Hematopoietic multipotent progenitor cell treated with erythropoietin and hydrocortisone succinate and interleukin-3 and kit ligand, for 4 days (in vitro differentiated cells): ENCODE results near the gene SRD5A1.

Experiments used
- DNase-seq: peaks from one replicate; pipeline ENCODE4 v3.0.0-alpha.2; 2015

SRD5A1 gene

DNA sequence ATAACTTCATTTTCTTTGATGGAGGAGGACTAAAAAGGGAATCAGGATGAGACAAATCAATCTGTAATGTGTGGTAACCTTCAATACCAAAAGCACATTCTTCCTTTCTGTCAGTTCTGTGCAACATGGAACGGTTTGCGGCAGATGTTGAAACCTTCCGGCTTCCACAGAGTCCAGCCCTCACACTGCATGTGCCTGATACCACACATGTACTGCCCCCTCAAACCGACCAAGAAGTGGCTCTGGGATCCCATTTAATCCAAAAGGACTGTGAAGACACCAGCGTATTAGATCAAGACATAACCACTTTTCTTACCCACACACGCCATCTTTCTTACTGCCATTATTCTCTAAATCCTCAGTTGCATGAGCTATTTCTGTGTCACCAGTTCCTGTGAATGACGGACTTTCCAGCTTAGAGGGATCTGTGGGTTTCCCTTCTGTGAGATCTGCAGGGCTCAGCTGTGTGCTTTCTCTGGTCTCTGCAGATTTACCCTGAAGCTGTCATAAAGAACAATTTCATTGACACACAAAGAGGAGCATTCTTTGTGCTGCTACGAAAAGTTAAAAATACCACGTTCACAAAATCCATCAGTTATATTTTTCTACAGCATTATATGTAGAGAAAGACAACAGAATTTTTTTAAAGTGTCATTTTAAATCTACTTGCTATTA lies 26.2 kb upstream of the SRD5A1 start:
- DNase-seq, result no peak

DNA sequence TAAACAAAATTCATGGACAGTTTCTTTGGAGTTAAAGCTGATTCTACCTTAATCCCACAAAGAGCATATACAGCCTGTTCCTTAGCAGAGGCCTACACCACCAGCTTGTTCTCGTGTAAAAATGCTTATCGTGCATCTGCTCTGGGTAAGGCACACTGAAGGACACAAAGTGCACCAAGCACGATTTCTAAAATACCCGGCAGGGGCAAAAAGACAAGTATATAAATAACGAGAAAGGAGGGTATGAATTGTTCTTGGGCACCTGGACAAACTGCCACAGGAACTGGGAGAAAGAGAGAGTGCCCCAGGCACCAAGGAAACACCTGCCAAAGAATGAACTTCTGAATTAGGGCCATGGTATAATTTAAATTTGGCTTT lies 25.7 kb upstream of the SRD5A1 start:
- no peak for DNase-seq

DNA sequence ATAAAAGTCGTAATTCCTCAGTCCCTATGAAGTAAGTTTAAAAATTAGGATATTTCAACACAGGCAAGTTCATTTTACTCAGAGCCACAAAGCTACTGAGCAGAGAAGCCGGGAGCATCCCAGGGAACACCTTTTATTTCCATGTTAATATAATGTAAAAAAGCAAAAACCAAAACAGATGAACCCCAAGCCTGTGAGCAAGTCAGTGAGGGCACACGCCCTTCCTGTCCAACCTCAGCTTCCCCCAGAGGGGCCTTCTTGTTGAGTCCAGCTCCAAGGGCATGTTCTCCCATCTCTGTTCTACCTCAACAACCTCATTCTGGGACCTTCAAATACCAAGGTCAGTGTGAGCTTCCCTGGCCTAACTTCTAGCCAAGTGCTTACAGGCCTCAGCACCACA lies 25.2 kb upstream of the SRD5A1 start:
- DNase-seq, result no peak

DNA sequence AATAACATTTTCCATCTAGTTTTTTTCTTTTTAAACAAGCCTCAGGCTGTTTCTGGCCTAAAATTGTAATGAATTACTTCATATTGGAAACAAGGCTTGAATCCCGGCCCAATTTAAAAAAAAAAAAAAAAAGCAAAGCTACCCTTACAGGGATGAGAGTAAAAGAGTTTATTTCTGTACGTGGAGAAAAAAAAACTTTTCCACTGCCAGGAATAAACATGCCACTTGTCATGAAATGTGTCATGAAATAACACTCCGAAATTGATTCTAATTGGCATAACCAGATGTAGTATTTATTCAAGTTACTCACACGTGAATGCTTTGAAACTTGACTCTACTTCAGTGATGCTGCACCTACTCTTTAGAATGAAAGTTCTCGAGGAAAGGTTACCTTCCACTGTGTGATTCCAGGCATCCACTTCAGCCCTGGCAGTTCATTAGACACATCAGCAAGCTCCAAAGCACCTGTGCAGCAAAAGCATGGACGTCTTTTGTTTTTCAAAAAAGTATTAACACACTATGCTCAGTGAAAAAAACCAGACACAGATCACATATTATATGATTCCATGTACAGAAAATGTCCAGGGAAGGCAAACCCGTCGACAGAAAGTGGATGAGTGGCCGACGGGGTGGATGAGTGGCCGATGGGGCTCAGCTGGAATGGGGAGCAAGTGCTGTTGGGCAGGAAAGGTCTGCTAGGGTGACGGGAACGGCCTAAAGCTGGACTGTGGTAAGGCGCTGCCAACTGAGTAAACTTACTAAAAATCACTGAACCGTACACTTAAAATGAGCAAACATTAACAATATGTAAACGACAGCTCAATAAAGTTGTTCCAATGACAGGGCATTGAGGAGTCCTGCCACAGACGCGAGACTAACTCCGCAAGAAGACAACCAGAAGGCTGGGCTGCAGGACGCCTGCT lies 21.6 kb upstream of the SRD5A1 start:
- DNase-seq, result no peak

DNA sequence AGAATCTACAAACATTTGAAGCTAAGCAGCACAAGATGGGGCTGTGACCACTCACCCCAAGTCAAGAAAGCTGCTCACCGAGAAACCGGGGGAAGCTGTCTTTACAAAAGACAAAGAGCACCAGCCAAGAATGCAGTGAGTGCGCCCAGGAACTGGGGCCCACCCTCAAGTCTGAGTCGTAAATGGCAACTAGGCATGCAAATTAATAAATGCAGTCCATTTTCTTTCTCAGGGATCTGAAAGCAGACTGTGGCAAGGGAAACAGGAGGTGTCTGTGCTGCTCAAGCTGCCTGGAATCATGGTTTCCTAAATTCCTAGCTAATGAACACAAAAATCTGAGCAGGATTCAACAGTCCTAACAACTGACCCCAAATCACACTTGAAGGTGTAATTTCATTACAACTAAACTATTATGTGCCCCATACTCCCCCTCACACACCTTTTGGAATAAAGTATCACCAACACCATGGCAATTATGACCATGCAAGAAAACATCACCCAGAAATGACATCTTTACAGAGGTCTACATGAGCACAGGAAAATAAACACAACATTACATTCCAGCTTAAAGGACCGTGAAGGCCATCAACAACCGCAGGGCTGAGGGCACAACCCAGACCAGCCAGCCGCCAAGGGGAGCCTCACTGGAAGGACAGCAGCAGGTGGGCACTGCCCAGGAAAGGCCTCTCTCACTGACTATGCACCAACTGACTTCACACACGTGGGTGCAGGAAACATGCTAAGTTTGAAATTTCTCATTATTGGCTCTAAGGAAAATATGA lies 18.0 kb upstream of the SRD5A1 start:
- no peak for DNase-seq

DNA sequence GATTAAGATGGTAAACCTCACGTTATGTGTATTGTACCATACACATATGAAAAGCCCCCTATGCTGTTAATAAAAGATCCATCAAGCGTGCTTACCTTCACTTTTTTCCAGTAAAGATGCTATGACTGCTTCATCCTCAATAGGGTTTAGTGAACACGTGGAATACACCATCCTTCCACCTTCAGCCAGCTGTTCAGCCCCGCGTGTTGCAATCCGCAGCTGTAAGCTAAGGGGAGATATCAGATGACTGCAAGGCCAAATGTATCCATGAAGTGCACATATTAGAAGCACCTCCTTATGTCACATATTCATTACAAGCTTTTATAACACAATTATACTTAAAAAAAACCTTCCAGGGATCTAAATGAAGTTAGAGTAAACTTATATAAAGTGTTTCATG lies 16.6 kb upstream of the SRD5A1 start:
- DNase-seq, result no peak

DNA sequence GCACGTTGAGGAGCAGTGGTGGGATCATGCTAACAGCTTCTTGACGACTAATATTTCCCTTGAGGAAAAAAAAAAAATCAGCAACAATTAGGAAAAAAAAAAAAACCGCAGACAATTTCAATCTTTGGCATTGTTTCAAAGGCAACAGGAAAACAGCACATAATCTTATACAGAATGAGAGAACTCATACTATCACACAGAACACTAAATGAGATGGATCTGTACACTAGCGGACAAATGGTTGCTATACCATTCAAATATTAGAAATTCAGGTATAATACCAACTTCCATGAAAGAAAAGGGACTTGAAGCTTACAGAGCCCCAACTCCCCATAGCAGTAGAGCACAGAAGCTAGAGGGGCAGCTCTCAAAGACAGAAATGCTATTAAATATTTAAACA lies 10.0 kb upstream of the SRD5A1 start:
- DNase-seq, result no peak

DNA sequence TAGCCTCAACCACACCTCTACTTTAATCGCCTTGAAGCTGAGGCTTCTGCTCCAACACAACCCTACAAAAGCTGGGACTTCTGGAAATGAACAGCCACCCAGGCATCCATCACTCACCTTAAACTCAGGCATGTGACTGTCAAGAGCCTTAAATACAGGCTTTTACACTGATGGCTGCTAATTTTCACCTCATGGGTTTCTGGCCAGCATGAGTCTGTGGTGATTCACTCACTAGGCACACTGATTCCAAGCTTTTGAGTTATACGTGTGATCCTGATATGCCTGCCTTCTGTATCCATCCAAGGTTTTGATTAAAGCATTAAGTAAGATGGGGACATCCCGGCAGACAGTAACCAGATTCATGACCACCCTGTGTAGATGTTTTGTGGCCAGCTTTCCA lies 9.3 kb upstream of the SRD5A1 start:
- no peak for DNase-seq

DNA sequence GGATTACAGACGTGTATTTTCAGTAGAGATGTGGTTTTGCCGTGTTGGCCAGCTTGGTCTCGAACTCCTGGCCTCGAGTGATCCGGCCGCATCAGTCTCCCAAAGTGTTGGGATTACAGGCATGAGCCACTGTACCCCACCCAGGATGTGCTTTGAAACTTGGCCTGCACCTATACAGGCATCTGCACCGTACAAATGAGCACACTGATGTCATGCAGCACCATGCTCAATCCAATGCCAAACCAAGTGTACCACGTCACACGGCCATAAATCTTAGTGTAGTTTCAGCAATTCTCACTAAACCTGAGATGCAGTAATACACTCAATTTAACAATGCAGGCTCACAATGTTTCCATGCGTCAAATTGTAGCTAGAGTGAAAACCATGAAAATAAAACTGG lies 6.7 kb upstream of the SRD5A1 start:
- DNase-seq, result no peak

DNA sequence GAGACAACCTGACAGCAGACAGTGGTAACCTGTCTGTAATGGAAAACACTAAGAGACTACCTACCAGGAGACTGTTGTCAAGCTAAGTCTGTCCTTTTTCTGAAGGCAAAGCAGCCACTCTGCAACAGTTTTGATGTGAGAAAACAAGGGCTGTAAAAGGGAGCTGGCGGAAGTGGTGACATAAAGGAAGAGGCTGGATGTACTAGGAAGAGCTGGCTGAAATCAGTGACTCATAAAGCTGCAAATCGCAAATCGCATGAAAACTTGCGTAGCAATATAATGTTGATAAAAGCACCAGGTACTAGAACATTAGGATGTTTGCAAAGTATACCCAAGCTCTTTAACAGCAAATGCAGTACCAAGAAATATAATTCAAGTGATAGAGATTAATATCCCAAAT lies 1.8 kb upstream of the SRD5A1 start:
- DNase-seq, result no peak

DNA sequence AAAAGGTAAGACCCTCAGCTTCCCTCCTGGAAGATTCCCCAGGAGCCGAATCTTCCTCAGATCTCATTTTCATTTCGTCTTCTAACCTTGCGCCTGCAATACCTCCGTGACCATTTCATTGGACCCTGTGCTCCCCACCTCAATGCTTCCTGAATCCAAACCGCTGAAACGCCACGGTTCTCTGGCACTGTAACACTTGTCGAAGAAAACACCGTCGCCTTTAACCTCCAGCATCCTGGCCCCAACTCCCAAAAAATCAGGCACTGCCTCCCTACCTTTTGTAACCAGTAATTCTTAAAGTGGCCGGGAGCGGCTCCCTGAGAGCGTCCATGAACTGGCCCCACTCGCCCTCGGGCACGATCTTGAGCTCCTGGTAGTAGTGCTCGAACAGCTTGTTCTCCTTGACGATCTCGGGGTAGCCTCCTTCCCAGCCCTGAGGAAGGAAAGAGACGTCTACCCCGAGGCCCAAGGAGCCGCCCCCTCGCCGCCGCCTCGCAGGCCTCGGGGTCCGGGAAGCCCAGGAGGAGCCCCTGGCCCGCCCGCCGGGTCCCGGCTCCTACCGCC lies 834 bp upstream of the SRD5A1 start:
- peak; percentile 67 for DNase-seq

DNA sequence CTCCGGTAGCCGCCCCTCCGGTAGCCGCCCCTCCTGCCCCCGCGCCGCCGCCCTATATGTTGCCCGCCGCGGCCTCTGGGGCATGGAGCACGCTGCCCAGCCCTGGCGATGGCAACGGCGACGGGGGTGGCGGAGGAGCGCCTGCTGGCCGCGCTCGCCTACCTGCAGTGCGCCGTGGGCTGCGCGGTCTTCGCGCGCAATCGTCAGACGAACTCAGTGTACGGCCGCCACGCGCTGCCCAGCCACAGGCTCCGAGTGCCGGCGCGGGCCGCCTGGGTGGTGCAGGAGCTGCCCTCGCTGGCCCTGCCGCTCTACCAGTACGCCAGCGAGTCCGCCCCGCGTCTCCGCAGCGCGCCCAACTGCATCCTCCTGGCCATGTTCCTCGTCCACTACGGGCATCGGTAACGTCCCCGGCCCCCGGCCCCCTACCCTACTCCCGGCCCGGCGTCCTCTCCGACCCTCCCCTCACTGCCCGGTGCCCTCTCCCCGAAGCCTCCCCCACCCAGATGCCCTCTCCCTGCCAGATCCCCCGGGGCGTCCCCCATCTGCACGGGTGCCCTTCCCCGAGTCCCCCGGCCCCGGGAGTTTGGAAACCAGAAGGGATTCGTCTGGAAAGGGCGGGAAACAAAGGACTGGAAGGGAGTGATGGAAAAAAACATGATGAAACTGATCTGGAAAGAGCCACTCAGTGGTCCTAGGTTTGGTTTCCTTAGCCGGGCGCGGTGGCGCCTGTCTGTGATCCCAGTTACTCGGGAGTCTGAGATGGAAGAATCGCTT lies 417 bp downstream of the SRD5A1 start:
- DNase-seq, result peak; percentile 32

DNA sequence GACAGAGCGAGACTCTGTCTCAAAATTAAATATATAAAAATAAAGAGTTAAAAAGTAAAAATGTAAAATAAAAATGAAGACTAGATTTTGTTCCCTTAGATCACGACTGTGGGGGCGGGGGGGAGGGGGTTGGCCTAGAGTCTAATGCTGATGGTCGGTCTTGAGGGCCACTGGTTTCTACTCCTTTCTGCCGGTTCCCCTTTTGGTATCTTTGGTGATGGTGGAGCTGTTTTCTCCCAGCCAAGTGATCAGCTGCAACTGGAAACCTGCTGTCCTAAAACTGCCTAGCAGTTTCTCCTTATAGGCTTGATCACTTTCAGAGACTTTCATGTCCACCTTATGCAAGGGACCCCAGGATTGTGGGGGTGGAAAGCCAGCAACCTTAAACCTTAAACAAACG lies 1.1 kb downstream of the SRD5A1 start:
- DNase-seq, result peak; percentile 71

DNA sequence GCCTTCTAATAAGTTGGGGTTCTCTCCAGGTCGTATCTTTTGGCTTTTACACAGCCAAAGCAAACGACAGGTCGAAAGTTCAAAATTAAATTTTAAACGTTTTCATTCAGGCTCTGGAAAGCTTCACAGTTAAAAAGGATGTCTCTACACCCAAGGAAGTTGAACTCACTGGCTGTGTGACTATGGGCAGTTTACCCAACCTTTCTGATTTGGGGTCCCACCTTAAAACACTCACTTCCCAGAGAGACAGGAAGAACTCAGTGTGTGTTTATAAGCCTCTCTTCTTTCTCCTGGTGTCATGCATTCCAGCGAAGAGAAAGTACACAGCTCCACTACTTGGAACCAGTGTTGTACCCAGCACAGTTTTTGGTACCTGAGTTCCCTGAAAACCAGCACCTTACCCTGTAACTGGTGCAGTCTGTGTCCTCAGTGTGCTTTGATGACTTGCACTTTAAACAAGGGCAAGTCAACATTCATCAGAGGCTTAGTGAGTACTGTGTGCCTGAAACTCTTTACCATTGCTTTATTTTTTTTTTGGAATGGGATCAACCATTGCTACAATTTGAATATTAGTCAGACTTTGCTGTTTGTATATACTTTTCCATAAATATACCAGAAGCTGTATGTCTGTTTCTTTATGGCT lies 1.7 kb downstream of the SRD5A1 start:
- no peak for DNase-seq

DNA sequence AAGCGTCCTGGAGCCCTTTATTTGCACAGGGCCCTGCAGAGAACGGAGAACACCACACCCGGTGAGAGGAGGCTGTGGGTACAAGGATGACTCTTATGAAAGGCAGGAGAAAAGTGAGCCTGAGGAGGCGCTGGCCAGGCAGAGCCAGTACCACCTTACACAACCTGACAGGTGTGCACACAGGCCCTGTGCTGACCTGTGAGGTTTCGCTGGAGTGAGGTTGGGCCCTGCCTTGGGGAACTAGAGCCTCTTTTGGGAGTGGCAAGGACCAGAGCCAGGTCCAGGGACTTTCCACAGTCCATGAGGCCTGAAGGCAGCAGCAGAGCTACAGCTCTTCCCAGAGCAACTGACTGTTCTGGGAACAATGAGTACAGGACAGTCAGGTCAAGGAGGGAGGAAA lies 3.1 kb downstream of the SRD5A1 start:
- no peak for DNase-seq

DNA sequence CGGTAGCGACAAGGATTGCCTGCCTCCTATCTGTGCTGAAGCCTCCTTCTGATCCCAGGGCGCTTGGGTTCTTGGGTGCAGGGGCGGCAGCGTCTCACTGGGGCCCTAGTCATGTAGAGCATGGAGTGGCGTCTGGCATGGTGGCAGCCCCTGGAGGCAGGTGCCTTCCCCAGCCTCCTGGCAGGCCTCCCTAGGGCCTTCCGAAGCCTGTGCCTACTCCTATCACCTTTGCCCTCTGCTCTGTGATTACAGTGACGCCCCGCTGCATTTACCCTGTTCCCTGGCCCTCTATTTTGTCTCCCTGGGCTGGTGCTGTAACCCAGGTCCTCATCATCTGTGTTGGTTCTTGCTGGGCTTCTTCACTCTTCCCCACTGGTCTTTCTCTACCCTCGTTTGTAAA lies 3.8 kb downstream of the SRD5A1 start:
- DNase-seq, result no peak

DNA sequence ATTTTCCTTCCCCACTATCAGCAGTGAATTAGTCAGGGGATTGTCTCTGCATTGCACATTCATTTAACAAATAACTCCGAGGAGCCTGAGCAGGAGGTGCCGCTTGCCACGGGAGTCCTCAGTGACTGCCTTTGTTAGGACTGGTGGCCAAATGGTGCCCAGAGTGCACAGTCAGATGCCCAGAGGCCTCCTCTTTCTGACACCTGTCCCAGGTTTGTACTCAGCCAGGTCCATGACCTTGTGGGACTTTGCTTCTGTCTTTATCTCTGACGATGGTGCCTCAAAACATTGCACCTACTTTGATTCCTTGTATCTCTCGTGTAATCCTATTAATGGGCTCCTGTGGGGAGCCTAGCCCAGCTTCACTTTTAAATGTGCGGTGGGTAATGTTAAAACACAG lies 4.3 kb downstream of the SRD5A1 start:
- no peak for DNase-seq

DNA sequence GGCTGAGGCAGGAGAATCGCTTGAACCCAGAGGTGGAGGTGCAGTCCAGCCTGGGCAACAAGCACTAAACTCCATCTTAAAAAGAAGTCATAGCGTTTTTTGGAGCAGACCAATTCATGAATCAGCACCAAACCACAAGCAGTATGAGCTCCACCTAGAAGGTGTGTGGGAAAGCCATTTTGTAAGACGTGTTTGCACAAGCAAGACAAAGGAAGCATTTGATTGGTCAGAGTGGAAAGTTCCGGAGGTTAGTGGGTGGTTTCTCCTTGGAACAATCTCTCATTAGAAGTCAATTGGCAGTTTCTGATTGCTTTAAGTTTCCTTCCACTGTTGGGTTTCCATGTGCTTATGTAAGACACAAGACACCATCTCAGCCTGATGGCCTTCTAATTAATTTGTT lies 5.0 kb downstream of the SRD5A1 start:
- DNase-seq, result no peak

DNA sequence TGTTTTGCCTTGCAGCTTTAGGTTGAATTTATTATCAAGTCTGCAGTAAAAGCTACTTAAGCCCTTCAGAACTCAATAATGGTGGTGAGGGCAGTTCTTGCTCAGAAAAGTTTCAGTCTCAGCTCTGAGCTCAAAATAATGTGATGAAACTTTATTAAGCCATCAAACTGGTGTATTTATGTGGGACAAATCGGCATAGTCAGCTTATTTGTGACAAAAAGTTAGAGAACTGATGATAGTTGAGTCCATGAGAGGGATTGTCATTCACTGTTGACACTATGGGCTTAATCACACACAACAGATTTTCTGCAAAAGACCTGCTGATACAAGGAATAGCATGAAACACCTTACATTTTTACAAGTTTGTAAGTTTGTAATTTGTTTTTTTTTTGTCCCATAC lies 9.4 kb downstream of the SRD5A1 start:
- DNase-seq, result no peak

DNA sequence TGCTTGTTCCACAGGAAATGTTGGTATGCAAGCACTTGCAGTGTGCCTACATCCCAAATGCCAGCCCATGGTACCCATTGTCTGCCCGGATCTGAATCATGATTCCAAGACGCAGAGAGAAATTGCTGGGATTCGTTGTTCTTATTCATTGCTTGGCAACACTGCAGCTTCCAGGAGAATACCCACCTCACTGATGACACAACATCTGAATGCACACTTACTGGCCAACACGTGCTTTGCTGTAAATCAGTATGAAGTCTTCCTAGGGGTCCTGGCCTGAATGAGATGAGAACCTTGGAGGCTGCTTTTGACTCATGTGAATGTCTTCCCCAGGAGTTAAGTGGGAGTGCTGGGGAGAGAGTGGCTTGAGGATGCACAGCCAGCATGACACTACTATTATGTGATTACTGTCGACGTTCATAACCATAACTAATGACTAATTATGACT lies 11.6 kb downstream of the SRD5A1 start:
- no peak for DNase-seq

DNA sequence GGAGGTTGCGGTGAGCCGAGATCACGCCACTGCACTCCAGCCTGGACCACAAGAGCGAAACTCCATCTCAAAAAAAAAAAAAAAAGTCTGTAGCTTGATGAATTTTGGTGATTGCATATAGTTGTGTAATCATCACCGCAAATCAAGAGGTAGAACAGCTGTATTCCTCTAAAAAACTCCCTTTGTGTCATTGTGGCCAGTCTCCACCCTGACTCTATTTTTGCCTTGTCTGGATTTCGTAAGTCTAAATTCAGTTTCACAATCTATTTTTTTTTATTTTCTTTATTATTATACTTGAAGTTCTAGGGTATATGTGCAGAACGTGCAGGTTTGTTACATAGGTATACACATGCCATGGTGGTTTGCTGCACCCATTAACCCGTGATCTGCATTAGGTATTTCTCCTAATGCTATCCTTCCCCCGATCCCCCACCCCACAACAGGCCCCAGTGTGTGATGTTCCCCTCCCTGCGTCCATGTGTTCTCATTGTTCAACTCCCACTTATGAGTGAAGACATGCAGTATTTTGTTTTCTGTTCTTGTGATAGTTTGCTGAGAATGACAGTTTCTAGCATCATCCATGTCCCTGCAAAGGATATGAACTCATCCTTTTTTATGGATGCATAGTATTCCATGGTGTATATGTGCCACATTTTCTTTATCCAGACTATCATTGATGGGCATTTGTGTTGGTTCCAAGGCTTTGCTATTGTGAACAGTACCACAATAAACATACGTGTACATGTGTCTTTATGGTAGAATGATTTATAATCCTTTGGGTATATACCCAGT lies 12.5 kb downstream of the SRD5A1 start:
- peak; percentile 63 for DNase-seq
